Gastrocnemius medialis (tissue), 4 donors: Measurements from ENCODE around the gene CBFA2T2. TPM values are rescaled to one million over a fixed set of nuclear protein-coding genes. Genes with fewer than 3 reads are reported as not detected.

ENCODE experiments used
- ATAC-seq, 2 donors: fragments of 150-250 bp; one replicate each; pipeline ENCODE4 v1.9.1; 2016
- DNase-seq, 2 donors: peaks; one replicate each; pipeline ENCODE4 v3.0.0-alpha.2; 2019
- H3K27ac ChIP-seq, 4 donors: fragments of 200-600 bp; sonication (generic); 1 replicate in 1 of 4; 2 replicates in 3 of 4; pipeline ENCODE4 v1.5.1; 2016 to 2018; ENCODE audit warnings: mild to moderate bottlenecking in 2 of 4, moderate library complexity in 1 of 4
- H3K27me3 ChIP-seq, 3 donors: fragments of 200-600 bp; sonication (generic) in 2 of 3; 1 replicate in 1 of 3; 2 replicates in 2 of 3; pipeline versions ENCODE4 v1.5.1 to v1.6.0; 2016 to 2019; ENCODE audit warnings: mild to moderate bottlenecking in 1 of 3, moderate library complexity in 1 of 3
- H3K36me3 ChIP-seq, 2 donors: fragments of 200-600 bp; sonication (generic) in 1 of 2; one replicate each; pipeline ENCODE4 v1.5.1; 2017 to 2018
- H3K4me1 ChIP-seq, 2 donors: fragments of 200-600 bp; sonication (generic) in 1 of 2; one replicate each; pipeline ENCODE4 v1.5.1; 2016 to 2017; ENCODE audit warnings: mild to moderate bottlenecking in 2 of 2
- H3K4me3 ChIP-seq, 4 donors: fragments of 200-600 bp; sonication (generic) in 3 of 4; 1 replicate in 1 of 4; 2 replicates in 3 of 4; pipeline ENCODE4 v1.5.1; 2016 to 2019; ENCODE audit warnings: mild to moderate bottlenecking in 2 of 4
- H3K9me3 ChIP-seq, 3 donors: fragments of 200-600 bp; sonication (generic) in 2 of 3; 1 replicate in 1 of 3; 2 replicates in 2 of 3; pipeline ENCODE4 v1.5.1; 2016 to 2019
- CTCF ChIP-seq, 5 experiments: fragments of 450-650 bp in 3 of 5; fragments of 200-600 bp in 2 of 5; sonication (generic) in 2 of 5; IDR thresholded peaks in 4 of 5; conservative IDR thresholded peaks in 1 of 5; 1 replicate in 4 of 5; 2 replicates in 1 of 5; pipeline ENCODE4 v1.5.1; 2016 to 2019; ENCODE audit warnings: antibody characterized with exemption in 5 of 5, mild to moderate bottlenecking in 3 of 5, moderate library complexity in 3 of 5
- POLR2A ChIP-seq, 2 donors: fragments of 450-650 bp; IDR thresholded peaks; one replicate each; pipeline ENCODE4 v1.6.1; 2017; ENCODE audit warnings: antibody characterized with exemption in 2 of 2, mild to moderate bottlenecking in 2 of 2, moderate library complexity in 2 of 2
- in situ Hi-C, 4 donors: fragments of 200-750 bp; cut with MboI; loops; one replicate each; pipeline versions ENCODE4 v1.15.0 to v1.8.0; 2017; ENCODE audit warnings: low sequenced_read_pairs in 4 of 4
- intact Hi-C: fragments of 100-400 bp; cut with DNase I; formaldehyde crosslinking; loops from one replicate; pipeline ENCODE4 v1.15.1; 2023; ENCODE audit warnings: low total_unique reads
- total RNA-seq, 4 donors: library from RNA; depleted of rRNA; stranded (reverse); fragments of >200 nt; gene quantifications; one replicate each; pipeline versions ENCODE4 v1.1.0 to v1.2.3, GENCODE V29; 2016

The CBFA2T2 gene
- total RNA-seq, 4 donors from 2014 or later = 6.9 to 8.9 (median 7.9) TPM

GRCh38 chr20:33681728-33682353, 191.9 kb downstream of the CBFA2T2 start:
- Histone ChIP-seq H3K27me3 (no peaks in the 10 kb centered on the region), H3K4me1 (peaks cover 5 to 9% of the 10 kb centered on the region in 2 donors), H3K9me3 (no peaks in the 10 kb centered on the region), H3K36me3 (no peaks in the 10 kb centered on the region), H3K4me3 (no peak overlapping the region), H3K27ac (no peak overlapping the region)
- intact Hi-C loops = no loop called here
- TF ChIP-seq CTCF (IDR thresholded peaks at IDR 0.05 in 4 of 5, conservative IDR thresholded peaks at IDR 0.05 in 1 of 5) = no peak
- no peak for TF ChIP-seq POLR2A (IDR thresholded peaks at IDR 0.05)
- ATAC-seq (no peak), DNase-seq (no peak)
- in situ Hi-C loops = no loop called here

- ATAC-seq (no peak), DNase-seq (no peak)
- Histone ChIP-seq H3K27ac (no peak overlapping the region), H3K4me1 (peaks cover 5 to 11% of the 10 kb centered on the region in 2 donors), H3K27me3 (no peaks in the 10 kb centered on the region), H3K9me3 (no peaks in the 10 kb centered on the region), H3K36me3 (no peaks in the 10 kb centered on the region), H3K4me3 (no peak overlapping the region)
- intact Hi-C loops (no loop called here), in situ Hi-C loops (no loop called here)
- TF ChIP-seq CTCF (IDR thresholded peaks at IDR 0.05 in 4 of 5, conservative IDR thresholded peaks at IDR 0.05 in 1 of 5) = no peak
- TF ChIP-seq POLR2A (IDR thresholded peaks at IDR 0.05) = no peak
Measured at GRCh38 chr20:33684533-33685327, 194.8 kb downstream of the CBFA2T2 start.

- H3K4me1 ChIP-seq = peaks cover 5 to 11% of the 10 kb centered on the region in 2 donors
- H3K27ac ChIP-seq = no peak overlapping the region
- H3K4me3 ChIP-seq = peak overlapping the region in 2 of 4 donors; percentile 40 to 42
- TF ChIP-seq POLR2A (IDR thresholded peaks at IDR 0.05) (no peak), CTCF (IDR thresholded peaks at IDR 0.05 in 4 of 5, conservative IDR thresholded peaks at IDR 0.05 in 1 of 5) (no peak)
- DNase-seq (no peak), ATAC-seq (no peak)
- intact Hi-C loops = no loop called here
- no peaks in the 10 kb centered on the region for H3K27me3 ChIP-seq
- no peaks in the 10 kb centered on the region for H3K36me3 ChIP-seq
- in situ Hi-C loops = no loop called here
- no peaks in the 10 kb centered on the region for H3K9me3 ChIP-seq
Measured at GRCh38 chr20:33685328-33686099, 195.6 kb downstream of the CBFA2T2 start.

- H3K27ac ChIP-seq = peak within 1 kb of the TSS in 2 of 4 donors; percentile 52 to 53
- TF ChIP-seq POLR2A (IDR thresholded peaks at IDR 0.05) (peak in 1 of 2 donors; percentile 48), CTCF (IDR thresholded peaks at IDR 0.05 in 4 of 5, conservative IDR thresholded peaks at IDR 0.05 in 1 of 5) (peak; percentile 9 to 64 (median 50))
- in situ Hi-C loops = no loop called here
- no peaks in the 10 kb centered on the region for H3K9me3 ChIP-seq
- H3K4me1 ChIP-seq = peaks cover 5 to 11% of the 10 kb centered on the region in 2 donors
- intact Hi-C loops = no loop called here
- peak within 1 kb of the TSS; percentile 34 to 52 (median 46) for H3K4me3 ChIP-seq
- peak; percentile 96 to 97 for ATAC-seq
- H3K36me3 ChIP-seq = no peaks in the 10 kb centered on the region
- H3K27me3 ChIP-seq = no peaks in the 10 kb centered on the region
- peak; percentile 91 to 93 for DNase-seq
Measured at GRCh38 chr20:33686100-33686983, 196.4 kb downstream of the CBFA2T2 start, which contains the start of gene E2F1. Gene E2F1, minus strand, starts transcription at chr20:33686385. Its CDS starts 121 bp downstream, at chr20:33686264.
